ENCODE results near the gene KRT14.
"Not testable (repeated sequence)": the region's sequence is repeated elsewhere in the genome, so short reads cannot be mapped to it uniquely, and the experiment has no call there.

KRT14 gene

DNA sequence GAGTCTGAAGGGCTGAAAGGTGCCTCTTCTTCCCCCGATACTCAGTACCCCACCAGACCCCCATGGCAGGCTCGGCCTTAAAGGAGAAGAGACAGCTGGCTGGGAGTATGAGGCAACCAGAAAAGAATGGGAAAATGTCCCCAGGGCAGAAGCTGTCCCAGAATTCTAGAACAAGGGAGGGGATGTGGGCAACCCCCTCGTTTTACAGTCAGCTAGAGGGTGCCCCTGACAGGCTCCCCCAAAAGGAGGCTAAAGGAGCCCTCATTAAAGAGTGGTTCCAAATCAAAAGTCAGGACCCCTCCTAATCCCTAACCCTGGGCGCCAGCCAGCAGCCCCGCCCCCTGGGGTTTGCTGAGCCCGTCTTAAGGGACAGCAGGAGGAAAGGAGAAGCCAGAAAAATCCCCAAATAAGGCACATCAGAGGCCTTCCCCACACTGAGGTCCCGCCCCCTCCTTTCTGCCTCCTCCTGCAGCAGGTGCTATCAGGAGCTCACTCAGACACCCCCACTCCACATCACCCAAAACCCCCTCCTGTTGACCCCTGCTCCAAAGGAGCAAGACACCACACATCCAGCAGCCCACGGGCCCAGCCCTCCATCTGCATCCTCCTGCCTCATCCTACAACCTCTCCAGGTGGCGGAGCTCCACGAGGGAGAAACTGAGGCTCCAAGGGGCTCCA, 36.6 kb upstream of the KRT14 start:
- DNase-seq (ENCODE audit: low spot score) = not testable (repeated sequence)

DNA sequence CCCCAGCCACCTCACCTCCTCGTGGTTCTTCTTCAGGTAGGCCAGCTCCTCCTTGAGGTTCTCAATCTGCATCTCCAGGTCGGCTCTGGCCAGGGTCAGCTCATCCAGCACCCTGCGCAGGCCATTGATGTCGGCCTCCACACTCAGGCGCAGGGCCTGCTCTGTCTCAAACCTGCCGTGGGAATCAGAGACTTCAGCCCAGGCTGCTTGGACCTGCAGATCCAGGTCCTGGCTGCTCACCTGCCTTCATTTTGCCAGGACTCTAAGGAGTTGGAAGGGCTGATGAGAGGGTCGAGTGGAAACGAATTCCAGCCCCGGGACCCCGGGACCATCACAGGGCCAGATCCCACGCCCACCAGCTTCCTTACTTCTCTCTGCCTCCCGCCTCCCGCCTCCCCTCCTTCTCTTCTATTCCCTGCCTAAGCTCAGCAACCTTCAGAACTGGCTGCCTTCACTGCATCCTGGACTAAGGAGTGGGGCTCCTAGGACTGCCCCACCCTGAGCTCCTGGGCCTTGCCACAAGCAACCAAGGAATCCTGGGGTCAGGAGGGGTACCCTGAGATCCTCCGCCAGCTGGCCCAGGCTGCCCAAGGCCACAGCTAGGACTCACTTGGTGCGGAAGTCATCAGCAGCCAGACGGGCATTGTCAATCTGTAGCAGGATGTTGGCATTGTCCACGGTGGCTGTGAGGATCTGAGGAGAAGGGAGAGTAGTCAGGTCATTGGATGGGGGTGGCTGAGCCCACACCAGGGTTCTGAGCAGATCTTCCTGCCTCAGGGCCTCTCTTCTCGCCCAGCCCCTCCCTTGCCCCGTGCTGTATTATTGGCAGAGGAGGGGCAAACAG, 35.9 kb upstream of the KRT14 start:
- DNase-seq (ENCODE audit: low spot score) = not testable (repeated sequence)

DNA sequence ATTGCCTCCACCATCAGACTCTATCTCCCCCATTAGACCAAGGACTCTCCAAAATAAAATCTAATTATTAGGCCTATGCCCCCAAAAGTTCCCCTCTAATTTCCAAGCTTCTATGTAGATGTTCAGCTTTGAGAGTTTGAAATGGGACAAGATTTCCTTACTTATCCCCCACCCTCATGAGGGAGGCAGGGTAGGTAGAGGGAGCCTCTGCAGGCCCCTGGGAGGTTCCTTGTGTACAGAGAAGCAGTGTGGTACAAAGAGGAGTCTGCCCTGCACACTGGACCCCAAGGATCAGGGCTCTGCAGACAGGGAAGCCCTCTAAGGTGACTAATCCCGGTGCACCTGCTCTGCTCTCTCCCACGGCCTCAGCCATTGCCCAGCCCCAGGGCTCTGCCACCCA, 35.2 kb upstream of the KRT14 start:
- DNase-seq (ENCODE audit: low spot score) = no peak

DNA sequence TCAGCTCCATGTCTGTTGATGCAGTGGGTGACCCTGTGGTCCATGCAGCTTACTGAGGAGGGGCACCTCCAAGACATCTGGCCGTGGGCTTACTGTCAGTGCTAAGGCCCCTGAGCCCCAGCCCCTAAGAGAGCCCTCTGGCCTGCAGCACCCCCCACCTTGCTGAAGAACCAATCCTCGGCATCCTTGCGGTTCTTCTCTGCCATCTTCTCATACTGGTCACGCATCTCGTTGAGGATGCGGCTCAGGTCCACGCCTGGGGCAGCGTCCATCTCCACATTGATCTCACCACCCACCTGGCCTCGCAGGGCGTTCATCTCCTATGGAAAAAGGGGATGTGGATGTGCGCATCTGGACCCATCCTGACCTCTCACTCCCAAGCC, 34.7 kb upstream of the KRT14 start:
- DNase-seq (ENCODE audit: low spot score) = not testable (repeated sequence)

DNA sequence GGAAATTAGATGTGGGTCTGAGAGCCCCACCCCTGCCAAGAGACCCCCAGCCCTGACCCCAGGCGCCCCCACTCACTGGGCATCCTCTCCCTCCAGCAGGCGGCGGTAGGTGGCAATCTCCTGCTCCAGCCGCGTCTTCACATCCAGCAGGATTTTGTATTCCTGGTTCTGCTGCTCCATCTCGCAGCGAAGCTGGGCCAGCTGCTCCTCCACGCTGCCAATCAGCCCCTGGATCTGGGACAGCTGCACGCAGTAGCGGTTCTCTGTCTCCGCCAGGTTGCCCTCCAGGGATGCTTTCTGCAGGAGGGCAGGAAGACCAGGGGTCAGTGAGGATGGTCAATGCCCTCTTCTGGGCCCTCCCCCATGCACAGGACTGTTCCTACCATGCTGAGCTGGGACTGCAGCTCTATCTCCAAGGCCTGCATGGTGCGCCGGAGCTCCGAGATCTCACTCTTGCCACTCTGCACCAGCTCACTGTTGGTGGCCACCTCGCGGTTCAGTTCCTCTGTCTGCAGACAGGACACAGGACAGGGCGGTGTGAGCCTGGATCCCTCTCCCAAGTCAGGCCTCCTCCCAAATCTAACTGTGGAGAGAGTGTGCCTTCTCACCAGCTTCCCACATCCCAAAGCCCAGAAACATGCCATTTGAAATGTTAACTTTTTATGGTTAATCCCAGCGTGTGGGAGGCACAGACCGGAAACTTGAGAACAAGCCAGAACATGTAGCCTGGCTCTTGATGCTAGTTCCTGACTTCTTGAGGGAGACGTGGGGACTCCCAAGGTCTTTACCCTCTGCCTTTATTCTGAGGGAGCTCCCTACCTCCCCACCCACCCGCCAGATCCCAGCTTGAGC, 34.1 kb upstream of the KRT14 start:
- DNase-seq (ENCODE audit: low spot score) = no peak

DNA sequence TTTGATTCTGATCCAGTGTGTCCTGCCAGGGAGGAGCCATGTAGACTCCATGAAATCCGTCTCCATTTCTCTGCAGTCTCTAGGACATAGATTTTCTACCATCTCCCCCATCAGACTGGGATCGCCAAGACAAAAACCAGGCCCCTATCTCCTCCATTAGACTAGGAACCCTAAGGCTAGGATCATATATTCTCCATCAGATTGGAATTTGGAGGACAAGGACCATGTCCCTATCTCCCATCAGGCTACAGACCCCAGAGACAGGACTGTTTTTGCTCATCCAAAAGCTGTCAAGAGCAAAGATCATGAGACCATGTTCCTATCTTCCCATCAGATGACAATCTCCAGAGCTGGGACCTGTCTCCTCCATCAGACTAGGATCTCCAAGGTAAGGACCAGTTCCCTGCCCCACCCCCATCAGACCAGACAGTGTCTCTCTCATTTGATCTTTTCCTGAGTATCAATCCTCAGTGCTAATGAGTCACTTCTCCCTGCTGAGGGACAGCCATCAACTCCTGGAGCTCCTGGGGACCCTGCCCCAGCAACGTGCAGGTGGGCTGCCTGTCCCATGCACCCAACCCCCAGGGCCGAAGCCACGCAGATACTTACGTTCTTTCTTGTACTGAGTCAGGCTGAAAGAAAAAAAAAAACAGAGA, 33.4 kb upstream of the KRT14 start:
- DNase-seq (ENCODE audit: low spot score) = not testable (repeated sequence)

DNA sequence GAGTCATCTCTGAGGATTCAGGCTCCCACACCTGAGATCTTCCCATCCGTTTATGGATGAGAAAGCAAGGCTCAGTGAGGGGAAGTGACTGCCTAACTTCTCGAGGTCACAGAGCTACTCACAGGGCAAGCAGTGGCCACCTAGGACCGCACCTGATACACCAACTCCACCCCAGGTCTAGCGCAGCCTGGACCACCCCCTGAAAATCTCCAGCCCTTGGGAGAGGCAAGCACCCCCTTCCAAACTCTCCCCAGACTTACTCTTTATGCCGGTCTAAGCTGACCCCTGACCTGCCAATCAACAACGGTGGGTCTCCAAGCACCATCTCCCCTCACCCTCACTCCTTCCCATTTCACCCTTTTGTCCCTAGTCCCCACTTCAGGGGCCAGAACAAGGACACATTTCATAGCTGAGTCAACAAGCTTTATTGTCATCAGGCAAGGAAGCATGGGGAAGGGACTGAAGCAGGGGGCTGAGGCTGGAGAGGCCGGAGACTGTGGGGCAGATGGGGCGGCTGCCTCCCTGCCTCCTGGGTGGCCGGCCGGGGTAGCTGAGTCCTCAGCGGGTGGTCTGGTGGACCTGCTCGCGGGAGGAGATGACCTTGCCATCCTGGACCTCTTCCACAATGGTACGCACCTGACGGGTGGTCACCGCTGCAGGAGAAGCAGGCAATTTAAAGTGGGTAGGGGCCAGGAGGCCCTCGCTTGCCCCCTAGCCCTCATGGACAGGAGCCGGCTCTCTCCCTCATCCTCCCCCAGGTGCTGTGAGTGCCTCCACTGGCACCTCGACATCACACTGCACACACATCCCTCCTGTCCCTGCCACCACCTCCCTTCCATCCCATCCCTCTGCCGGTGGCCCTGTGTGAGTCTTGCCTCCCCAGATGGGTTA, 32.6 kb upstream of the KRT14 start:
- no peak for DNase-seq (ENCODE audit: low spot score)

DNA sequence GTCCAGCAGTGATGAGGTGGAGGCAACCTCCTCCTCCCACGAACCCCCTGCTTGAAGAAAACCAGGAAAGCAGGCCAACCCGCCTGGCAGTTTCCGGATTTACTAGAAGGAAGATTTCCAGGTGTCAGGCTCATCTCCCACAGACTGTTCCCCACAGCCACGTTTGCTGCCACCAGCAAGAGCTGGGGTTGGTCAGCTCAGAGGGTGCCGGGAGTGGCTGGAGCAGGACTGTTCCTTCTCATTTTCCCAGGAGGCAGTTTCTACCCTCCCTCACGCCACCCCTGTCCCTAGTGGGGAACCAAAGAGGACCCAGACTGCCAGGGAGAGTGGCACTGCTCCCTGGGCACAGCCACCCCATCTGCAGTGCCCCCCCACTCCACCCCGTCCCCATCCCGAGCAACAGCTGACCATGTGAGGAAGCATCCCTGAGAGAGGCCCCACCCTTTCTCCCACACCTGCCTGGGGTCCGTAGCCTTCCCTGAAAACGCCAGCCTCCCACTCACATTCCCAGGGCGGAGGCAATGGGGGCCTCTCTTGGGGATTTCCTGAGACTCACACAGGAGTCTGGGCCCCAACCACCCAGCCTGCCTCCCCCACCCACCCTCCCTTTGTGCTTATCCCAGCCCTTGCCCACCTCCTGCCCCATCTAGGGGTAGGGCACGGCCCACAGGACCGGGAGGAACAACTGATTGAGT, 31.8 kb upstream of the KRT14 start:
- no peak for DNase-seq (ENCODE audit: low spot score)

DNA sequence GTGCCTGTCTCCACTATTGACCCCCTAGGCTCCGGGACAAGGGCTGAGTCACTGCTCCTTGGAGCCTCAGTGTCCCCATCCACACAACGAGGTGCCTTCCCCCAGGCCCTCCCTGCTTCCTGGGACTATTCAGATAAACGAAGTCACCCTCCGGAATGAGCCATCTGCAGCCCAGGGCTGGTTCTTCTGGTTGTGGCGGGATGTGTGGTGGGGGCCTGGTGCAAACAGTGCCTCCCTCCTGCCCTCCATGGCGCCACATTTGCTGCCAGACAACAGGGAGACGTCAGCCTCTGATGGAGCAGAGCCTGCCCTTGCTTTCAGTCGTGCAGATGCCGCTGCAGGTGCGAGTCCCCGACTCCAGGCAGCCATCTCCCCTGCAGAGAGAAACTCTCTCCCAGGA, 31.0 kb upstream of the KRT14 start:
- DNase-seq (ENCODE audit: low spot score) = no peak

DNA sequence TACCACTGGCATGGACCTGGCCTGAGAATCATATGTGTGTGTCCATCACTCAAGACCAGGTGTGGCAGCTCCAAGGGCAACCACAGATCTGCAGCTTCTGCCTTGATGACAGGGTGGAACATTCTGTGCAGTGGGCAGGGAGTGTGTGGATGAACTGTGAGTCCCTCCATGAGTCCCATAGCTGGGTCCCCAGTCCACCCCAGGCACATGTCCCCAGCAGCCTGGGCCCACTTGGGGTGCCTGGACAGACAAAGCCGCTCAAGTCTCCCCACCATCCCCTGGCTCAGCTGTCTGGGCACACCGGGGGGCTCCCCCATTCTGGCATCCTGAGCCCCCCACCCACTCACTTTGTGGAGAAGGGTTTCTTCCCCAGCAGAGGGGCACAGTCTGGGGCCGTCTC, 30.4 kb upstream of the KRT14 start:
- DNase-seq (ENCODE audit: low spot score) = no peak

DNA sequence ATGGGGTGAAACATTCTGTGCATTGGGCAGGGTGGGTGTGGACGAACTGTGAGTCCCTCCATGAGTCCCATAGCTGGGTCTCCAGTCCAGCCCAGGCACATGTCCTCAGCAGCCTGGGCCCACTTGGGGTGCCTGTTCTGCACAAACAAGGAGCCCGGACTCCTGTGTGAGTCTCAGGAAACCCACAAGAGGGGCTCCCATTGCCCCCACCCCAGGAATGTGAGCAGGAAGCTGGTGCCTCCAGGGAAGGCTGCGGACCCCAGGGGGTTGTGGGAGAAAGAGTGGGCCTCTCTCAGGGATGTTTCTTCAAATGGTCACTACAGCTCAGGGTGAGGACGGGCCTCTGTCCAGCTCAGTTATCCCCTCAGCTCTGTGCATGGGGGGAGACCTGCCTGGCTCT, 29.8 kb upstream of the KRT14 start:
- DNase-seq (ENCODE audit: low spot score) = not testable (repeated sequence)

DNA sequence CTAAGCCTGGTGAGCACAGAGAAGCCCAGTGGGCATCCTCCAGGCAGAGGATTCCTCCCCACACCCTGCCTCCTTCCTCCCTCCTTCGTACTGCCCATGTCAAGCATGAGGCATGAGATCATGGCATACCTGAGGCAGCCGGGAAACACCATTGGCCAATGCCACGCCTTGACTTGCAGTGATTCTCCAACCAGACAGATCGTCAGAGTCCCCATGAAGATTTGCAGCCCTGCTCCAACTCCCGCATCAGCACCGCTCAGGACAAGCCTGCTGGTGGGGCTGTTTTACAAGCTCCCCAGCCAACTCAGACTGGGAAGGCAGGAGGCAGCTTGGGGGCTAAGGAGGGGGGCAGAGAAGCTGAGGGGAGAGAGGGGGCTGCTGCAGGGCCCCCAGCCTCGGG, 28.8 kb upstream of the KRT14 start:
- DNase-seq (ENCODE audit: low spot score) = no peak

DNA sequence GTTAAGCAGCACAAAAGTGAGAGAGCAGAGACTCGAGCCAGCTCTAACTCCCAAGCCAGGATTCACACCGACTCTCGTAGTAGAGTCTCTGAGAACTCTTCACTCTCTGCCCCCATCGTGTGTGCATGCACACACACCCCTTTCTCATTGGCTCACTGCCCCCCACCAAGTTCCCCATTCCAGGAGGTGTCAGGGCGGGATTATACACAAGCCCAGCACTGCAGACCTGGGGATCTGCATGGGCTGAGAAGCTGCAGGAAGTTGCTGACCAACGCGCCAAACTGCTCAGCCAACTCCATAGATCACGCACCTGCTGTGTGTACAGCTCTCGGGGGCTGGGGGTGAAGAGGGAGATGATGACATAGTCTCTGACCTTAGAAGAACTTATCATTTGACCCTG, 28.1 kb upstream of the KRT14 start:
- not testable (repeated sequence) for DNase-seq (ENCODE audit: low spot score)

DNA sequence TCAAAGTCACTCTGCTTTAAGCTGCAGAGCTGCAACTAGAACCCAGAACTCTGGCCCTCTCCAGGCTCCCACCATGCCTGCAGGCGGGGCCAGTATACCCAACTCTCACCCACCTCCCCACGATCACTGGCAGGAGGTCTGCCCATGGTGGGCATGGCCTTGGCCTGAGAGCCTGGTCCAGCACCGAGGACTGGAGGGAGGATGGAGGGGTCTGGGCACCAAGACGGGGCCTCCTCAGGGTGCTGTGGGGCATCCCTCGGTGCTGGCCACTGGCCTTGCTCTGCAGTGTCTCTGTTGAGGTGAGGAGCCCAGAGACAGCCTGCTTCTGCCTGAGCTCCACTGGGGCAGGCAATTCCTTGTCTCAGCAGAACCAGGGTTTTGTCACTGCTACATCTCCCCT, 27.4 kb upstream of the KRT14 start:
- DNase-seq (ENCODE audit: low spot score) = no peak

DNA sequence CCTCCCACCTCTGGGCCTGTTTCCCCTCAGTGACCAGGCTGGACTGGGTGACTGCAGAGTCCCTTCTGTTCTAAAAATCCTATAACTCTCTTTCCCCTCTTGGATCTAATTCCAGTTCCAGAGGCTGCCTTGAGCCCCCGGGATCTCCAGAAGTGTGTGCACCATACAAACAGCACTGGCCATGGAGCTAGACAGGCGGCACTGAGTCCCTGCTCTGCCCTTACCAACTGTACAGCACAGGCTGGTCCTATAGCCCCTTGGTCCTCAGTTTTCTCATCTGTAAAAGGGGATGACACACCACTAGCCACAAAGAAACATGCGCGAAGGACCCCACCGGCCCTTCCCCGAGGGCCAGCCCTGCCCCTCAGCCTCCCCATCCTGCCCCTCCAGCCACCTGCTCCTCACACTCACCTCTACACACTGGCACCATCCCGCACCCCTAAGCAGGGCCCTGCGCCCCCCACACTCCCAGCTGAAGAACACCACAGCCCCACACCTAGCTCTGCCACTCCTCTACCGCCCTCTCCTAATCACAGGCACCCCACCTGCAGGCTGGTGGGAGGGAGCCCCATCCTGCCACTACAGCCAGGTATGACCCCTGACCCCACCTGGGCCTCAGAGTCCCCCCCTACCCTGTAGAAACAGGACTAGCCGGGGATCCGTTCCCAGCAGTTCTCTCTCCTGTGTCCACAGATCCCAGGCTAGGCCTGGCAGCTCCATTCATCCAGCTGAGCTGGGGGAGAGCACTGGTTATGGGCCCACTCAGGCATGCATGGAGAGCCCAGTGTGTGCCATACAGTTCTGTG, 26.8 kb upstream of the KRT14 start:
- DNase-seq (ENCODE audit: low spot score) = no peak

DNA sequence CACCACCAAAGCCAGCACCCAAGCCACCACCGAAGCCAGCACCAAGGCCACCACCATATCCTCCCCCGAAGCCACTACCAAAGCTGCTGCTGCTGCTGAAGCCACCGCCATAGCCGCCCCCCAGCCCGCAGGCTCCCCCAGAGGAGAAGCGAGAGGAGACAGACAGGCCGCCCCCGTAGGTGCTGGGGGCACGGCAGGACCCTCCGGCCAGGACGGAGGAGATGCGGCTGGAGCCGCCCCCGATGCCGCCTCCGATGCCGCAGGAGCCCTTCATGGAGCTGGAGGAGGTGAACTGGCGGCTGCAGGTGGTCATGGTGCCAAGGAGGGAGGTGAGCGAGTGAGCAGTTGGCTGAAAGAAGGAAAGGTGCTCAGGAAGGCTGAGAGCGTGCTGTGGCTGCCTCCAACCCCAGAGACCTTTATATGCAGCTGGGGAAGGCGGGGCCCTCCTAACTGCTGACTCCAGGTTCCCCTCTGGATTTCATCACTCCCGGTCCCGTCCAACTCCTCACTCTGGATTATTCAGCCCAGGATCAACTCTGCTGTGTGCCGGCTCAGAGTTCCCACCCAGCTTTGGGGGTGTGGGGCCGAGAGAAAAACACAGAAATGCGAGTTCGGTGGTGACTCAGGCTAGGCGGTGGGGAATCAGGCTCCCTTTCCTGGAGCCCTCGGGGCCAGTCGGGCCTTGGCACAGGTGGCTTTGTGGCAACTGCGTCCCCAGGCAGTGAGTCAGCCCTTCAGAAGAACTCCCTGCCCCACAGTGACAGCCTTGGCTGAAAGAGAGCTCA, 25.9 kb upstream of the KRT14 start, which contains the start of gene KRT16:
TSS of gene KRT16 (minus strand) at position 392 of the 785 bp plus-strand sequence. CDS start at position 313, 79 bp downstream.
- not testable (repeated sequence) for DNase-seq (ENCODE audit: low spot score)

DNA sequence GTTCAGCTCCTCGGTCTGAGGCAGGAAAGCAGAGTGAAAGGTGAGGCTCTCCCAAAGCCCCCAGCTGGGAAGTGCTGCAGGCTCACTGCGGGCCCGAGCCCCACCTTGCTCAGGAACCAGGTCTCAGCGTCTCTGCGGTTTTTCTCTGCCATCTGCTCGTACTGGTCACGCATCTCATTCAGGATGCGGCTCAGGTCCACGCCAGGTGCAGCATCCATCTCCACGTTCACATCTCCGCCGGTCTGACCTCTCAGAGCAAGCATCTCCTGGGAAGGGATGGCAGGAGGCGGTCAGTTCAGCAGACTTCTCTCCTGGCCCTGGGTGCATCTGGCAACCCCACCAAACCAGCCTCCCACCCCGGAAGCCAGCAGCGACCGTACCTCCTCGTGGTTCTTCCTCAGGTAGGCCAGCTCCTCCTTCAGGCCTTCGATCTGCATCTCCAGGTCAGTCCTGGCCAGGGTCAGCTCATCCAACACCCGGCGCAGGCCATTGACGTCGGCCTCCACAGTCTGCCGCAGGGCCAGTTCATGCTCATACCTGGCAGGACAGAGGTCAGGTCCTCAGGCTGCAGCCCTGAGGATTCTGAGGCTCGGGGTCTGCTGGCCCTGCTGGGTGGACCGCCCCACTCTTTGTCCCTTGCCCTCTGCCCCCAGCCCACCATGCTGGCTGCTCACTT, 24.4 kb upstream of the KRT14 start:
- DNase-seq (ENCODE audit: low spot score) = no peak

DNA sequence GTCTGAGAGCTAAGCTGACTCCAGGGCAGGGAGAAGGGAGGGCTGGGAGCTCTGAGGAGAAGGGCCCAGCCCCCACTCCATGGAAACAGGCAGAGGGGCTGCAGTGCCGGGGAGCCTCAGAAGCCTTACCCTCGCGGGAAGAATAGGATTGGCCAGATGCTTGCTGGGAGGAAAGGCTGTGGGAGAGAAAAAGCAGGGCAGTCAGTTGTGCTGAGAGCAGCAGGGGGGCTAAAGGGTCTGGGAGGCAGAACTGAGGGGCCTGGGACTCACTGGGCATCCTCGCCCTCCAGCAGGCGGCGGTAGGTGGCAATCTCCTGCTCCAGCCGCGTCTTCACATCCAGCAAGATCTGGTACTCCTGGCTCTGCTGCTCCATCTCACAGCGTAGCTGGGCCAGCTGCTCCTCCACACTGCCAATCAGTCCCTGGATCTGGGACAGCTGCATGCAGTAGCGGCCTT, 23.4 kb upstream of the KRT14 start:
- DNase-seq (ENCODE audit: low spot score) = not testable (repeated sequence)

Data from germinal center (tissue), 1 donor.